Gastroesophageal sphincter (tissue), 3 donors: ENCODE results near the gene ARV1.

Experiments used
- CTCF ChIP-seq, 4 experiments: fragments of 200-600 bp in 2 of 4; fragments of 450-650 bp in 2 of 4; sonication (generic) in 1 of 4; IDR thresholded peaks; one replicate each; pipeline ENCODE4 v1.5.1; 2017 to 2019; ENCODE audit warnings: antibody characterized with exemption in 4 of 4, mild to moderate bottlenecking in 2 of 4, moderate library complexity in 2 of 4
- EP300 ChIP-seq: sonication (generic); formaldehyde crosslinking; IDR thresholded peaks from one replicate; pipeline ENCODE4 v1.6.1; 2017; ENCODE audit warnings: antibody characterized with exemption, mild to moderate bottlenecking
- POLR2A ChIP-seq, 2 donors: fragments of 450-650 bp; IDR thresholded peaks; one replicate each; pipeline ENCODE4 v1.6.1; 2017; ENCODE audit warnings: antibody characterized with exemption in 2 of 2, mild to moderate bottlenecking in 2 of 2, moderate library complexity in 1 of 2
- POLR2AphosphoS5 ChIP-seq: sonication (generic); formaldehyde crosslinking; IDR thresholded peaks from one replicate; pipeline ENCODE4 v1.6.1; 2017; ENCODE audit warnings: antibody characterized with exemption

- no peak for TF ChIP-seq CTCF (IDR thresholded peaks at IDR 0.05)
- TF ChIP-seq POLR2A (IDR thresholded peaks at IDR 0.05), result no peak
- TF ChIP-seq POLR2AphosphoS5, result no peak
- no peak for TF ChIP-seq EP300
Observed at GRCh38 chr1:230964896-230965295, 14.0 kb upstream of the ARV1 start.
